SKM-1 treated with dmso at 0.1 percent for 144 hours (cell line): Measurements from ENCODE around the gene CCBE1.
"Not testable (repeated sequence)": the region's sequence is repeated elsewhere in the genome, so short reads cannot be mapped to it uniquely, and the experiment has no call there.

ENCODE experiments used
- DNase-seq: peaks from one replicate; lab custom pipeline; 2025; ENCODE audit not compliant: unreplicated experiment; lab: John Stamatoyannopoulos, UW

CCBE1 gene

DNA sequence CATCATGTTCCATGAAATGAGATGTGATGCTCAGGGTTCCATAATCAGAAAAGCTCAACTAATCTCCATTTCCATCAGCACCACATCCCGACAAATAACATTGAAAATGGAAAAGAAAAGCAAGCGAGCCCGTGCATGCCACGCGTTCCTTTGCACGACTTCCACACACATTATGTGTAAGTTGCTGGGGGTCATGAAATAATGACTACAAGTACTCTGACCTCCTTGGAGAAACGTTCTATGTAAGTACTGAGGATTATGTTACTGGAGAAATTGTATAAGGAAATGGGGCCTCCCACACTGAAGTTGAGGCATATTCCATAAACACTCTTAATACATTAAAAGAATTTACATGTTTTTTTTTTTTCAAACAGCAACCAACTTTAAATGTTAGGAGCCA is 38.3 kb downstream of the CCBE1 start:
- no peak for DNase-seq

GRCh38 chr18:59657012-59657411 is 40.2 kb downstream of the CCBE1 start:
- DNase-seq: no peak

DNA sequence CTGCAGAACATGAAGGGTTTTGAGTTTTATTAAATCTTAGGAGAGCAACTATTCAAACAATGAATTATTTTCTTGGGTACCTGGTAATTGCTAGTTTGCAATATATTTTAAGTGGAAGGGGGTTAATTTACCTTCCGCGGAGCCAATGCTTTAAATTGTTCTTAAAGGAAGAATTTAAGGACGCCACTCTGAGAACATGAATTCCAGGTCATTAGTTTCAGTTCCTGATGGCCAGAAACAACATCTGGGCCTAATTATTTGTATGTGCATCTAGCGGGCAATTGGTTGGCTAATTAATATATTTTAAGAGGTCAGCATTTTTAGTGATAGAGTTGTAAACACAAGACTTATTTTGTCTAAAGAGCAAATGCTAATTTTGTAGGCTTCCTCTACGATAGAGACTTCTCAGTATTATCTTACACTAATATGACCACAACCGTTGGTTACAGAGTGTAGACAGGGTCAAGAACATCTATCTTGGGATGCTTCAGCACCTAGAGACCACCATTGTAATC is 40.8 kb downstream of the CCBE1 start:
- no peak for DNase-seq

GRCh38 chr18:59655676-59656075 is 41.5 kb downstream of the CCBE1 start:
- DNase-seq: no peak

DNA sequence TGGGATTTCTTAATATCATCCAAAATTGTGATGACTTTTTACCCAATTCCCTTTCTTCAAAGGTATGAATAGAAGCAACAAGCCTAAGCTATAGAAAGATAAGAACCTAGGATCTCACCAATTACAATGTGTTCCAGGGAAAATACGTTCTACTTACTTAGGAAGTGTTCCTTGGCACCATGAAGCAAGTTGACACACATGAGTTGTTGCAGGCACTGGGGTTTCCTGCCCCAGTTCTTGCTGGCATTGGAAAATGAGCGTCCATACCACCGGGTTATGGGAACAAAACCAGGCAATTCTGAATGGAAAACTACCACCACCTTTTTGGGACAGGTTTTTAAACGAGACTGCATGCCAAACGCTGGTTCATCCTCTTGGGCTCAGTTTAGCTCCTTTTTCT is 46.2 kb downstream of the CCBE1 start:
- DNase-seq: no peak

GRCh38 chr18:59650266-59650820 is 46.9 kb downstream of the CCBE1 start:
- no peak for DNase-seq

DNA sequence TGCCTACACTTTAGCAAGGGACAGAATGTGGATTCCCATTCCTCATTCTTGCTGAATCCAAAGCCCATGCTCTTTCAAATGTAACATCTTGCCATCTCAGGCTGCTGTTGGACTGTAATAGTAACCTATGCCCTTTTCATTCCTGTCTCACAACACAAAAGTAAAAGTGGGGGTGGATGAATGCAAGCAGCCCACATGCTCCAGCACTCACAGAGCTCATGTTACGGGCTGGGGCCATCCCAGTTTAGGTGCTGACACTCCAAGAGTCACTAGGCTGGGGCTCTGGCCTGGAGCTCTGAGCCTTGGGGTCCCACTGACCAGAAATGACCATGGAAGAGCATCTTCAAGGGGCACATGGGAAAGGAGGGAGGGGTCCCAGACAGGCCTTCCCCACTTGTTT is 47.6 kb downstream of the CCBE1 start:
- no peak for DNase-seq

DNA sequence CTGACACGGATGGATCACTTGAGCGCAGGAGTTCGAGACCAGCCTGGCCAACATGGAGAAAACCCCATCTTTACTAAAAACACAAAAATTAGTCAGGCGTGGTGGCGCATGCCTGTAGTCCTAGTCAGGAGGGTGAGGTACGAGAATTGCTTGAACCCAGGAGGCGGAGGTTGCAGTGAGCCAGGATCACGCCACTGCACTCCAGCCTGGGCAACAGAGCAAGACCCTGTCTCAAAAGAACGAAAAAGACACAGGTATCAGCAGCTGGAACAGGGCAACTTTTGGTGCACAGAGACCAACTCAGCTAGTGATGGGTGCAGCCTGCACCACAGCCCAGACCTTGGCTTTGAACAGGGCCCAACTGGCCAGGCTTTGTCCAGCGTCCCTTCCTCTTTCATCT is 48.8 kb downstream of the CCBE1 start:
- not testable (repeated sequence) for DNase-seq

DNA sequence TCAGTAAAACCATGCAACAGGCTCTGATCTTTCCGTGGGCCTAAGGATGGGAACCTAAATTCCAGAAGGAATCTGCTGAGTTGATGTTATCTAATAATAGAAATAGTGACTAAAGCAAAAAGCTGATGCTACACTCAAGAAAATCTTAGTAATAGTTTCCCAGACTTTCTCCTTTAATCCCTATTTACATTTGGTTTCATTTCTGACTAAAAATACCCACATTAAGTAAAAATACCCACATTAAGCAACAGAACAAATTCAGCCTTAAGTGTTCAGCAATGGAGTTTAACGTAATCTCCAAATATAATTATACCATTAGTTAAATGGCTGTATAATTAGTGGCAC is 50.3 kb downstream of the CCBE1 start:
- DNase-seq: no peak

DNA sequence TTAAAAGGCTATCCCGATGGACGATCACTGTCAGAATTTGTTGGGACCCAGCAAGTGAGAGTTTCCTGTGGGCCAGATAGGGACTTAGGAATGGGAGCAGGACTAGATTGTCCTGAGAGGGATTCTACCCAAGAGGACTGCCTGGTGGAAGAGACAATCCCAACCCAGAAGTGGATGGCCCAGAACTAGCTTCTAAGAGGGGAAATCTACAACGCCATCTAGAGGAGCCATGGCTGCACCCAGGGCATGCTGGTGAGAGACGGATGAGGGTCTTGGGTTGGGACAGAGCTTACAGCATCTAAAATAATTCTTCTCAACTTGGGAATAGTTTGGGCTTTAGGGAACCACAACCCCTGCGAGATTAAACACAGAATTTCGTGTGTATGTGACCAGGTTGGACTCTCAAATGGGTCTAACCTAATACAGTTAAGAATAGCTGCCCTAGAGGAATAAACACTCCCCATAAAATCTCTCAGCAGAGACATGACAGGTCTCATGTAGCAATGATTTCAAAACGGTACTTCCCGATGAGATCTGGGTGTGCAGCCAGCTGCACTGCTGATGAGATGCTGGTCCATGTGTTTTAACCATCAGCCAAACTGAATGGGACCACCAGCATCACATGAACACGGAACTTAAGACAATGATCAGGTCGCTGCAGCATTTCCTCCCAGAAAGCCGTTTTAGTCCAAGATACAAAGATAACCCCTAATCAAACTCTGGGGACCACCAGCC is 50.8 kb downstream of the CCBE1 start:
- no peak for DNase-seq

DNA sequence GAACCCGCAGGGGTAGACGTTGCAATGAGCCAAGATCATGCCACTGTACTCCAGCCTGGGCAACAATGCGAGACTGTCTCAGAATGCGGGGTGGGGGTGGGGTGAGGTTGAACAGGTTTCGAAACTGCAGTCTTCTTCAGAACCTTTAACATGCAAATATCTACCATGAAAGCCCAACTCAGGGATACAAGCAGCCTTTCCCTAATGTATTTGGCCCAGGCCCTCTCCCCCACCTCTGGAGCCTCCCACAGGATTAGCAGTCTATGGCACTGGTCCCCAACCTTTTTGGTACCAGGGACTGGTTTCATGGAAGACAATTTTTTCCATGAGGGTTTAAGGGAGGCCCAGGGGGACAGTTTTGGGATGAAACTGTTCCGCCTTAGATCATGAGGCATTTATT is 53.5 kb downstream of the CCBE1 start:
- DNase-seq: no peak

DNA sequence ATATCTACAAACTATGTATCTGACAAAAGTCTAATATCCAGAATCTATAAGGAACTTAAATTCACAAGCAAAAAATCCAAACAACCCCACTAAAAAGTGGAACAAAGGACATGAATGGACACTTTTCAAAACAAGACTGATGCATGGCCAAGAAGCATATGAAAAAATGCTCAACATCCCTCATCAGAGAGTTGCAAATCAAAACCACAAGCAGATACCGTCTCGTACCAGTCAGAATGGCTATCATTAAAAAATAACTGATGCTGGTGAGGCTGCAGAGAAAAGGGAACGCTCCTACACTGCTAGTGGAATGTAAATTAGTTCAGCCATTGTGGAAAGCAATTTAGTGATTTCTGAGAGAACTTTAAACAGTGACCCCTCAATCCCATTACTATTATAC is 56.5 kb downstream of the CCBE1 start:
- no peak for DNase-seq

- no peak for DNase-seq
Measured at GRCh38 chr18:59639821-59640220, 57.4 kb downstream of the CCBE1 start.

DNA sequence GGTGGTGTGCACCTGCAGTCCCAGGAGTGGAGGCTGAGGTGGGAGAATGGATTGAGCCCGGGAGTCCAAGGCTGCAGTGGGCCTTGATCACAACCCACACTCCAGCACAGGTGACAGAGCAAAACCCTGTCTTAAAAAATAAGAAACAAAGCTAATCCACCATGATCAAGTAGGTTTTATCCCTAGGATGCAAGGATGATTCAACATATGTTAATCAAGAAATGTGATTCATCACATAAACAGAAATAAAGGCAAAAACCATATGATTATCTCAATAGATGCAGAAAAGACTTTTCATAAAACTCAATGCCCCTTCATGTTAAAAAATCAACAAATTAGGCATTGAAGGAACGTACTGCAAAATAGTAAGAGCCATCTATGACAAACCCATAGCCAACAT is 58.1 kb downstream of the CCBE1 start:
- no peak for DNase-seq

- DNase-seq: no peak
Measured at GRCh38 chr18:59633961-59634485, 63.2 kb downstream of the CCBE1 start.

DNA sequence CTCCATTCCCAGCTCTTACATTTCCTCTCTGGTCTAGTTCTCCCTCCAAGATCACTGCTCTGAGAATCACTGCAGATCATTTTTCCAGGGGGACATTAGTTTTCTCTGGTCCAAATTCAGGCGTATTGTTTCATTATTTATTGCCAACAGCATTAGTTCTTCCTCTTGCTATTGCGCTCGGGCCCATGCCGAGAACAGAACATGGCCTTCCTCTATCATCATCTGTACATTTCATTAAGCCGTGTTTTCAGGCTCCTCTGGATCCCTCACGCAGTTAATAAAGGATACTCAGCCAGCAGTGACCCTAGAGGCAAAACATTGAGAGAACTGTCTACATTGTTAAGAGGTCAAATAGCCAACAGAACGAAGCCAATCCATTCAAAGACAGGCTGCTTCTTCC is 63.9 kb downstream of the CCBE1 start:
- no peak for DNase-seq

DNA sequence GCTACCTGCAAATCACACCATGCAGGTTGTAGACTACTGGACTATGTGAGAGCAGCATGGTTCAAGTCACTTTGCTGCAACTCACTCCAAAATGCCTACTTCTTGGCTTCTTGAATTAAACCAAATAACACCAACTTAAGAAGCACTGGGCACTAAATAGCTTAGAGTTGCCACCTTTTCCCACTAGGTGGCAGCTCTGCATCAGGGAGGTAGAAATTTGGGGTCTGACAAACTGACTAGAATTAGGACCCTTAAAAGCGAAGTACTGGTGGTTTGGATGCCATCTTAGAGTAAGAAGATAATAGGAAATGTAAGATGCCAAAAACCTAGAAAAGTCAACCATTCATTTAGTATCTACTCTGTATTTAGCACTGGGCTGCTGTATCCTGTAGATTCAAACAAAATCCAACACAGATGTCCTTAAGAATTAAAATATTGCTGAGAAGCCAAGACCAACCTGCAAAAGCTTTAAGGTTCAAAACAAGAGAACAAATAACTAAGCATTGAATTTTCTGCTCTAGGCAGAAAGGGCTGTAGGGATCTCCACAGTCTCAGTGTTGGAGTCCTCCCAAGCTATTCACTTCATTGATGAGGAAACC is 65.5 kb downstream of the CCBE1 start:
- no peak for DNase-seq

DNA sequence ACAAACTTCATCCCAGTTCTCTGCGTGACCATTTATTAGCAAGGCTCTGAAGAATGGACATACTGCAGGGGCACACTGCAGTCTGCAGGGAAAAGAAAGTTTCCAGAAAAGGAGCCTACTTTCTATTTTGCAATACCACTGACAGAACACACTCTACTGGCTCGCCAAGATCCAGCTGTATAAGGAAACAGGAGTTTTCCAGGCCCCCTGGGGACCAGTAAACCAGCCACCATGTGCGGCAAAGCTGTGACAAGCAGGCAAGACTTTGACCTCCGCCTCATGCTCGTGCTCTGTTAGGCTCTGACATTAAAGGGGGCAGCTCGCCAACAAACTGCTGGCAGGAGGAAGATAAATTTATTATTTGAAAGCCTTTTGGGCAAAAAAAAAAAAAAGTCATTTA is 67.3 kb downstream of the CCBE1 start:
- no peak for DNase-seq

GRCh38 chr18:59628995-59629394 is 68.2 kb downstream of the CCBE1 start:
- no peak for DNase-seq

DNA sequence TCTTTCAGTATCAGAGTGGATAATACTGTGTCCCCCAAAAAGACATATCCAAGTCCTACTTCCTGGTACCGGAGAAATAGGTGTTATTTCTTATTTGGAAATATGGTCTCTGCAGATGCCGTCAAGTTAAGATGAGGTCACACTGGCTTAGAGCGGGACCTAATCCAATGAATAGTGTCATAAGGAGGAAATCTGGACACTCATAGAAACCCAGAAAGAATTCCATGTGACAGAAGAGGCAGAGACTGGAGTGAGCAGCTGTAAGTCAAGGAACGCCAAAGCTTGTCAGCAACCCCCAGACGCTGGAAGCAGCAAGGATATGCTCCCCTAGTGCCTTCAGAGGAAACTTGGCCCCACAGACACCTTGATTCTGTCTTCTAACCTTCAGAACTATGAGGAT is 69.8 kb downstream of the CCBE1 start:
- DNase-seq: no peak

- no peak for DNase-seq
Measured at GRCh38 chr18:59624369-59624765, 72.9 kb downstream of the CCBE1 start.
